Stimulated activated CD4-positive, alpha-beta T cell treated with anti-CD3 and anti-CD28 coated beads, Interleukin-2, amount 100 ng/mL, for 4 hours (primary cell): Measurements from ENCODE around the gene BMAL1.

ENCODE experiments used
- DNase-seq: peaks from one replicate; pipeline ENCODE4 v3.0.0-alpha.2; 2020; ENCODE audit warnings: low read depth

The BMAL1 gene

GRCh38 chr11:13343931-13344717, 66.5 kb downstream of the BMAL1 start:
- peak; percentile 48 for DNase-seq

- DNase-seq = no peak
Measured at GRCh38 chr11:13344818-13345217, 67.2 kb downstream of the BMAL1 start.

GRCh38 chr11:13346470-13346869, 68.9 kb downstream of the BMAL1 start:
- DNase-seq = no peak

GRCh38 chr11:13347901-13348300, 70.3 kb downstream of the BMAL1 start:
- DNase-seq = no peak

GRCh38 chr11:13348305-13348704, 70.7 kb downstream of the BMAL1 start:
- DNase-seq = no peak

GRCh38 chr11:13349046-13349445, 71.5 kb downstream of the BMAL1 start:
- no peak for DNase-seq

- no peak for DNase-seq
Measured at GRCh38 chr11:13349581-13349980, 72.0 kb downstream of the BMAL1 start.

GRCh38 chr11:13352711-13353110, 75.1 kb downstream of the BMAL1 start:
- no peak for DNase-seq

- DNase-seq = no peak
Measured at GRCh38 chr11:13354335-13354734, 76.7 kb downstream of the BMAL1 start.

GRCh38 chr11:13355191-13355590, 77.6 kb downstream of the BMAL1 start:
- no peak for DNase-seq

GRCh38 chr11:13357232-13357631, 79.6 kb downstream of the BMAL1 start:
- DNase-seq = no peak

- DNase-seq = no peak
Measured at GRCh38 chr11:13358596-13359270, 81.1 kb downstream of the BMAL1 start.

GRCh38 chr11:13362596-13363109, 85.1 kb downstream of the BMAL1 start:
- DNase-seq = no peak

GRCh38 chr11:13364388-13364787, 86.8 kb downstream of the BMAL1 start:
- no peak for DNase-seq

GRCh38 chr11:13366266-13367026, 88.9 kb downstream of the BMAL1 start:
- DNase-seq = no peak

GRCh38 chr11:13367115-13367514, 89.5 kb downstream of the BMAL1 start:
- DNase-seq = no peak

GRCh38 chr11:13368041-13368446, 90.5 kb downstream of the BMAL1 start:
- no peak for DNase-seq

GRCh38 chr11:13373216-13373615, 95.6 kb downstream of the BMAL1 start:
- DNase-seq = no peak

- DNase-seq = no peak
Measured at GRCh38 chr11:13375798-13376197, 98.2 kb downstream of the BMAL1 start.

- DNase-seq = no peak
Measured at GRCh38 chr11:13376402-13376801, 98.8 kb downstream of the BMAL1 start.

- no peak for DNase-seq
Measured at GRCh38 chr11:13376838-13377237, 99.2 kb downstream of the BMAL1 start.

GRCh38 chr11:13378316-13378715, 100.7 kb downstream of the BMAL1 start:
- no peak for DNase-seq

- DNase-seq = no peak
Measured at GRCh38 chr11:13380731-13381130, 103.1 kb downstream of the BMAL1 start.
